Melanocyte of skin (primary cell): ENCODE data around the gene GLT1D1. TPM values are rescaled to one million over a fixed set of nuclear protein-coding genes. Genes with fewer than 3 reads are reported as not detected.

Experiments
- total RNA-seq, 2 donors: library from RNA; depleted of rRNA; stranded (reverse); fragments of >200 nt; gene quantifications; 2 replicates each; pipeline ENCODE4 v1.2.3, GENCODE V29; 2012

The GLT1D1 gene
- total RNA-seq = under 1 TPM; under 0.01 to 0.34 TPM

DNA sequence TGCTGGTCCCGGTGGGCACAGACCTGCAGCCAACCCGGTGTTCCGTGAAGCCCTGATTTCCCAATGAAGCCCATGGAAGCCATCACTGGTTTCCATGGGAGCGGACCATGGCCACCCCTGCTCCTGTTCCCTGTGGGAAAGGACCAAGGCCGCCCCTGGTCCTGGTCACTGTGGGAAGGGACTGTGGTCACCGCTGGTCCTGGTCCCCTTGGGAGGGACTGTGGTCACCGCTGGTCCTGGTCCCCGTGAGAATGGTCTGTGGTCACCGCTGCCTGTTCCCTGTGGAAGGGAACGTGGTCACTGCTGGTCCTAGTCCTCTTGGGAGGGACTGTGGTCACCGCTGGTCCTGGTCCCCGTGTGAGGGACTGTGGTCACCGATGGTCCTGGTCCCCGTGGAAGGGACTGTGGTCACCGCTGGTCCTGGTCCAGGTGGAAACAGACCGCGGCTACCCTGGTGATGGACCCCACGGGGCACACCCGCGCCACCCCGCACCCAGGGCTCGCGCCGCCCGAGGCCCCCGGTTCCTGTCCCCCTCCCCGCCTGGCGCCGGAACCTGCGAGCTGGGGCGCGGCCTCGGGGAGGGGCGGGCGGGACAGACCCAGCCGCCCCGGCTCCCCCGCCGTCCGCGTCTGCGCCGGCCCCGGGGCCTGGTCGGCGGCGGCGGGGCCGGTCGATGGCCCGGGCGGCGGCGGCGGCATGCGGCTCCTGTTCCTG lies at the start of gene GLT1D1:
Gene GLT1D1 (plus strand): TSS at position 594 of the 715 bp plus-strand sequence. CDS start 104 bp downstream, at position 698.

DNA sequence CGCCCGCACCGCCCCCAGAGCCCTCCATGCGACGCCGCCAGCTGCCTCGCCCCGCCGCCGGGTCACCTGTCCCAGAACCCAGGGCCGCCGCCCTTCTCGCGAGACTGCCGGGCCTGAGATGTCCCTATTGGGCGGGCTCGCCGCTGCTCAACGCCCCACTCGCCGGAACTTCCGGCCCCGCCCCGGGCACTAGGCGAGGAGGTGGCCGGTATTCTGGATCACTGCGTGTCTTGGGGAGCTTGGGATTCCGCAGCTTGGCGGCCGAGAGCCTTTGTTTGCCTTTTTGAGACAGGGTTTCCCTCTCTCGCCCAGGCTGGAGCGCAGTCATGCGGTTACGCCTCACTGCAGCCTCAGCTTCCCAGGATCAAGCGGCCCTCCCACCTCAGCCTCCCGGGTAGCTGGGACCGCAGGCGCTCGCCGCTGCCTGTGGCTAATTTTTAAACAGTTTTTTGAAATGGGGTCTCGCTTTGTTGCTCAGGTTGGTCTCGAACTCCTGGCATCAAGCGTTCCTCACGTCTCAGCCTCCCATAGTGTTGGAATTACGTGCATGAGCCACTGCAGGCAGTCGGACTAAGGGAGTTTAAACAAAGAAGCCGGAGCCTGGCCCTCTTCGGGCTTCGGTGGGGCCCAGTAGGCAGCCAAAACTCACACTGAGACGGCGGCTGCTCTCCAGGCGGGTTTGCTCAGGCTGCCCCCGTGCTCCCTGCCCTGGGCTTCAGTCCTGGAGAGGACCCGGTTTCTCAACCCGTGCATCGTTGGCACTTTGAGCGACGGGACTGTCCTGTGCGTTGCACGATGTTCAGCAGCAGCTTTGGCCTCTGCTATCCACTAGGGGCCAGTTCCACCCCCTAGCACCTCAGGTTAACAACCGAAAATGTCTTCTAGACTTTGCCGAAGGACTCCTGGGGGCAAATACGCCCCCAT lies 29.1 kb upstream of the GLT1D1 start, which contains the start of gene SLC15A4:
Gene SLC15A4 (minus strand): TSS at position 43 of the 924 bp plus-strand sequence. CDS start 15 bp downstream, at position 28.

Other genes with a start within 250 kb of the GLT1D1 start
- 10 to 100 TPM; 52.9 to 67.4 TPM for gene SLC15A4, start 29.5 kb upstream of the GLT1D1 start, total RNA-seq